SH-SY5Y (cell line): ENCODE data around the gene TNFSF11.

Source experiments
- GATA2 ChIP-seq: IDR thresholded peaks from 2 replicates; pipeline ENCODE4 v1.6.1; 2011; ENCODE audit warnings: mild to moderate bottlenecking, low read depth, low read length
- GATA3 ChIP-seq: IDR thresholded peaks from 2 replicates; pipeline ENCODE4 v1.6.1; 2011; ENCODE audit warnings: low read depth, mild to moderate bottlenecking, low read length, moderate library complexity

Gene TNFSF11, protein sequence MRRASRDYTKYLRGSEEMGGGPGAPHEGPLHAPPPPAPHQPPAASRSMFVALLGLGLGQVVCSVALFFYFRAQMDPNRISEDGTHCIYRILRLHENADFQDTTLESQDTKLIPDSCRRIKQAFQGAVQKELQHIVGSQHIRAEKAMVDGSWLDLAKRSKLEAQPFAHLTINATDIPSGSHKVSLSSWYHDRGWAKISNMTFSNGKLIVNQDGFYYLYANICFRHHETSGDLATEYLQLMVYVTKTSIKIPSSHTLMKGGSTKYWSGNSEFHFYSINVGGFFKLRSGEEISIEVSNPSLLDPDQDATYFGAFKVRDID

GRCh38 chr13:42574011-42574410, at the start of gene TNFSF11:
TSS of gene TNFSF11 (plus strand) at chr13:42574152. CDS start at chr13:42574304, 152 bp downstream.
- TF ChIP-seq GATA2 = no peak

- TF ChIP-seq GATA3 = no peak
- TF ChIP-seq GATA2 = no peak
These were observed 49.4 kb upstream of the TNFSF11 start for GRCh38 chr13:42524487-42525034.

- no peak for TF ChIP-seq GATA2
- no peak for TF ChIP-seq GATA3
These were observed 48.9 kb upstream of the TNFSF11 start for GRCh38 chr13:42525035-42525504.

DNA sequence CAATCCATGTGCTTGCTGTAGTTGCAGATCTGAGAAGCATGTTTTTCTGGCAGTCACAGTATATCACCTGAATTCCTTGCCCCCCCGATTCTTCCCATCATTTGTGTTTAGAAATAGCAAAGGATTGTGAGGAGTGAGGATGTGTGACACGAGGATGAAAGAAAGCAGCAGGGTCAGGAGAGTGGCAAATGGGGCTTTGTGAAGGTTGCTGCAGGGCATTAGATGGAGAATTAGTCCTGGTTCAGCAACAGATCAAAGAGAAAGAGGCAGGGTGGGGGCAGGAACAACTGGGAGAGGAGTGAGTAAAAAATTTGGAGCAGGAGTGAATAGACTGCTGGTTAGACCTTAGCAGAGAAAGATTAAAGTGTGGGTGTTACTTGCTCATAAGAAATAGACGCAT, 47.7 kb upstream of the TNFSF11 start:
- no peak for TF ChIP-seq GATA3
- TF ChIP-seq GATA2 = no peak

GRCh38 chr13:42526804-42527203, 47.1 kb upstream of the TNFSF11 start:
- TF ChIP-seq GATA3 (no peak), GATA2 (no peak)

DNA sequence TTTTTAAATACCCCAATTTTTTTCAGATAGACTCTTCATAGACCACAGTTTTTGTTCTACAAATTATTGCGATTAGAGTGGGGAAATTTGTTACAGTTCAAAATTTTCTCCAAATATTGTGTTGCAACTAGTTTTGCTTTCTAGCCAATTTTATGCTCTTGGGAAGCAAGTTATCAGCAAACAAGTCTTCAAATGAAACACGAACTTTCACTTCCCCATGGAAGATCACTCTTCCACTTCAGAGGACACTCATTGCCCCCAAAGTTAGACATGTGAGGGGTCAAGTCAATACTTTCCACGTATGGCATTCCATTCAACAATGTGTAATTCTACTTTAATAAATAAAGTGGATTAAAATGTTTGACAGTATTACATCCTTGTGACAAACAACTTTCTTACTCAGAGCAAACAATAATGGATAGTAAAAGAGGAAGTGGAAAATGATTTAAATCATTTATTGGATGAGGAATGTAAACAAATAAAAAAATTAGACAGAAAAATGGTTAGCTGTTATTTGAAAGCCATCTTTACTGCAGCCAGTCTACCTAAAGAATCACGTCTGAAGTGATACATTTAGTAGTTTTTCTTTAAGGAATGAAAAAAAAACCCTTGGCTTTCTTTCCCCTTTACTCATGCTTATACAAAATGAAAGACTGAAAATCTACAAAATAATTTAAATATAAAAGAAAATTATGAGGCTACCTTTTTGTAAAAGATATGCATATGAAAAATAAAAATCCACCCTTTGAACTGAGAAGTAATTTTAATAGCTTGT, 41.2 kb upstream of the TNFSF11 start:
- TF ChIP-seq GATA3 (no peak), GATA2 (no peak)

GRCh38 chr13:42533336-42533591, 40.7 kb upstream of the TNFSF11 start:
- TF ChIP-seq GATA3 (no peak), GATA2 (no peak)

GRCh38 chr13:42534785-42535184, 39.2 kb upstream of the TNFSF11 start:
- no peak for TF ChIP-seq GATA2
- no peak for TF ChIP-seq GATA3

DNA sequence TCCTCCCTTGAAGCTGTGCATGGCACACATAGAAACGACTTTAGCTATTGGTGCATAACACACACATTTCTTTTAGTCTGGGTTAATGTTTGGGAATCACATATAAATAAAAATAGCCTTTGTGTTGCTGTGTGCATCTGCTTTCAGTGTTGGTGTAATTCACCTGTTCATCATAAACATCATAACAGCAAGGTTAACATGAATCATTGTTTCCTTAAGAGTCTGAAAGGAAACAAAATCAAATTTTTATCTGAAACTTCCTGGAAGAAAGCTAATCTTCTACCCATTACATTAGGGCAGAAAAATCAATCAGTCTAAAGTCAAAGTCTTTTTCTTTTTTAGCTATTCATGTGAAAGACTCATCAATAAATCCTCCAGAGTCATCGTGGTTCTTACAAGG, 35.0 kb upstream of the TNFSF11 start:
- TF ChIP-seq GATA3 (no peak), GATA2 (no peak)

GRCh38 chr13:42539670-42540069, 34.3 kb upstream of the TNFSF11 start:
- TF ChIP-seq GATA3 = no peak
- TF ChIP-seq GATA2 = no peak

GRCh38 chr13:42543215-42543797, 30.6 kb upstream of the TNFSF11 start:
- TF ChIP-seq GATA3 = no peak
- TF ChIP-seq GATA2 = no peak

- no peak for TF ChIP-seq GATA3
- TF ChIP-seq GATA2 = no peak
These were observed 29.6 kb upstream of the TNFSF11 start for GRCh38 chr13:42544246-42544926.

GRCh38 chr13:42545842-42546241, 28.1 kb upstream of the TNFSF11 start:
- TF ChIP-seq GATA3 (no peak), GATA2 (no peak)

DNA sequence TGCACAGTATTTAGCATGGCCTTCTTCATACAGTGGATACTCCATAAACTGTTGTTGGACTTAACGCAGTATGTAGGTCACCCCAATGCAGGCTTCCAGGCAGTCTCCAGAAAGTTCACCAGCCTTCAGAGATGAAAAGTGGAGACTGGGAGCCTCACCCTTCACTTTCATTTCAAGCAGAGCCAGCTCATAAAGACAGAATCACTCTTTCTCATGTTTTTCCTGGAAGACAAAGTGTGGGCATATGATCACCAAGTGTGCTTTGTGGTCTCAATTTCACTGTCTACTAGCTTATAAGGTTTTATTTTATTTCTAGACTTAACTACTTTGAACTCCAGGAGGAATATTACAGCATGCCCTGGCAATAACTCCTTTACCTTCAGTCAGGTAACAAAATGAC, 26.3 kb upstream of the TNFSF11 start:
- TF ChIP-seq GATA3 = no peak
- TF ChIP-seq GATA2 = no peak
